Activated CD4-positive, CD25-positive, alpha-beta regulatory T cell treated with anti-CD3 and anti-CD28 coated beads, Interleukin-2, amount 50 U/mL, for 72 hours (primary cell): ENCODE data around the gene ADGRL2.
"Not testable (repeated sequence)": the region's sequence is repeated elsewhere in the genome, so short reads cannot be mapped to it uniquely, and the experiment has no call there.

Experiments
- DNase-seq: peaks from one replicate; pipeline ENCODE4 v3.0.0; 2021

The ADGRL2 gene

GRCh38 chr1:81850495-81850894 is 49.8 kb downstream of the ADGRL2 start:
- DNase-seq, result no peak

GRCh38 chr1:81851217-81851616 is 50.5 kb downstream of the ADGRL2 start:
- no peak for DNase-seq

GRCh38 chr1:81852961-81853360 is 52.2 kb downstream of the ADGRL2 start:
- DNase-seq, result no peak

GRCh38 chr1:81867235-81867634 is 66.5 kb downstream of the ADGRL2 start:
- DNase-seq, result no peak

GRCh38 chr1:81869307-81869706 is 68.6 kb downstream of the ADGRL2 start:
- no peak for DNase-seq

- not testable (repeated sequence) for DNase-seq
Observed at GRCh38 chr1:81871091-81871490, 70.4 kb downstream of the ADGRL2 start.

- DNase-seq, result no peak
Observed at GRCh38 chr1:81873946-81874345, 73.2 kb downstream of the ADGRL2 start.

GRCh38 chr1:81874461-81874860 is 73.7 kb downstream of the ADGRL2 start:
- no peak for DNase-seq

- no peak for DNase-seq
Observed at GRCh38 chr1:81874940-81875339, 74.2 kb downstream of the ADGRL2 start.

GRCh38 chr1:81876901-81877733 is 76.4 kb downstream of the ADGRL2 start:
- DNase-seq, result no peak

- no peak for DNase-seq
Observed at GRCh38 chr1:81877940-81878339, 77.2 kb downstream of the ADGRL2 start.

- DNase-seq, result no peak
Observed at GRCh38 chr1:81878538-81878937, 77.8 kb downstream of the ADGRL2 start.

- DNase-seq, result no peak
Observed at GRCh38 chr1:81880781-81881180, 80.0 kb downstream of the ADGRL2 start.

- no peak for DNase-seq
Observed at GRCh38 chr1:81885291-81885690, 84.6 kb downstream of the ADGRL2 start.

- DNase-seq, result not testable (repeated sequence)
Observed at GRCh38 chr1:81886292-81886691, 85.6 kb downstream of the ADGRL2 start.

- DNase-seq, result no peak
Observed at GRCh38 chr1:81887421-81888144, 86.8 kb downstream of the ADGRL2 start.

- DNase-seq, result no peak
Observed at GRCh38 chr1:81889166-81889565, 88.4 kb downstream of the ADGRL2 start.

- no peak for DNase-seq
Observed at GRCh38 chr1:81894867-81895266, 94.1 kb downstream of the ADGRL2 start.

GRCh38 chr1:81899214-81899821 is 98.6 kb downstream of the ADGRL2 start:
- DNase-seq, result no peak

- no peak for DNase-seq
Observed at GRCh38 chr1:81907575-81907974, 106.8 kb downstream of the ADGRL2 start.

GRCh38 chr1:81912383-81912782 is 111.6 kb downstream of the ADGRL2 start:
- no peak for DNase-seq

GRCh38 chr1:81915937-81916336 is 115.2 kb downstream of the ADGRL2 start:
- DNase-seq, result no peak

GRCh38 chr1:81920245-81920740 is 119.6 kb downstream of the ADGRL2 start:
- DNase-seq, result no peak

GRCh38 chr1:81920886-81921285 is 120.2 kb downstream of the ADGRL2 start:
- no peak for DNase-seq
